WTC11 (cell line): ENCODE data around the gene GPR152. TPM values are rescaled to one million over a fixed set of nuclear protein-coding genes. Genes with fewer than 3 reads are reported as not detected.

ENCODE experiments used
- CBFB ChIP-seq: sonication (generic); formaldehyde crosslinking; IDR thresholded peaks from 2 replicates; pipeline ENCODE4 v1.8.1; 2022; ENCODE audit warnings: mild to moderate bottlenecking, low read depth, missing genetic modification reagents
- CREM ChIP-seq: sonication (generic); formaldehyde crosslinking; IDR thresholded peaks from 2 replicates; pipeline ENCODE4 v1.8.1; 2022; ENCODE audit warnings: mild to moderate bottlenecking, missing genetic modification reagents, moderate library complexity
- E2F4 ChIP-seq: sonication (generic); formaldehyde crosslinking; IDR thresholded peaks from 2 replicates; pipeline ENCODE4 v1.8.1; 2022; ENCODE audit warnings: low read depth, mild to moderate bottlenecking, moderate library complexity, missing genetic modification reagents, borderline replicate concordance
- E2F5 ChIP-seq: sonication (generic); formaldehyde crosslinking; IDR thresholded peaks from 2 replicates; pipeline ENCODE4 v1.8.1; 2022; ENCODE audit warnings: mild to moderate bottlenecking, moderate library complexity, missing genetic modification reagents
- ELF4 ChIP-seq: sonication (generic); formaldehyde crosslinking; IDR thresholded peaks from 2 replicates; pipeline ENCODE4 v1.8.1; 2022; ENCODE audit warnings: low read depth, mild to moderate bottlenecking, moderate library complexity, missing genetic modification reagents
- FOXJ3 ChIP-seq: sonication (generic); formaldehyde crosslinking; IDR thresholded peaks from 2 replicates; pipeline ENCODE4 v1.9.0; 2021; ENCODE audit warnings: missing genetic modification reagents, mild to moderate bottlenecking, borderline replicate concordance
- FOXK1 ChIP-seq: sonication (generic); formaldehyde crosslinking; IDR thresholded peaks from 2 replicates; pipeline ENCODE4 v1.8.0; 2022; ENCODE audit warnings: mild to moderate bottlenecking, moderate library complexity, missing genetic modification reagents
- FOXP1 ChIP-seq: sonication (generic); formaldehyde crosslinking; IDR thresholded peaks from 2 replicates; pipeline ENCODE4 v1.8.0; 2022; ENCODE audit warnings: missing genetic modification reagents, mild to moderate bottlenecking, moderate library complexity, borderline replicate concordance
- GRHL2 ChIP-seq: fragments of 250-450 bp; sonication (Bioruptor Pico); IDR thresholded peaks from 2 replicates; pipeline ENCODE4 v1.8.0; 2022; ENCODE audit warnings: mild to moderate bottlenecking, moderate library complexity; ENCODE audit not compliant: insufficient replicate concordance, severe bottlenecking
- KAT7 ChIP-seq: sonication (generic); formaldehyde crosslinking; IDR thresholded peaks from 2 replicates; pipeline ENCODE4 v1.8.1; 2023; ENCODE audit warnings: missing genetic modification reagents, mild to moderate bottlenecking, borderline replicate concordance
- MLX ChIP-seq: sonication (generic); formaldehyde crosslinking; IDR thresholded peaks from 2 replicates; pipeline ENCODE4 v1.8.1; 2023; ENCODE audit warnings: mild to moderate bottlenecking, missing genetic modification reagents, moderate library complexity
- MXD4 ChIP-seq: fragments of 250-450 bp; sonication (Bioruptor Pico); IDR thresholded peaks from 2 replicates; pipeline ENCODE4 v1.8.0; 2021; ENCODE audit warnings: mild to moderate bottlenecking, moderate library complexity, borderline replicate concordance
- MYBL2 ChIP-seq: sonication (generic); formaldehyde crosslinking; IDR thresholded peaks from 2 replicates; pipeline ENCODE4 v1.8.1; 2023; ENCODE audit warnings: mild to moderate bottlenecking, moderate library complexity, missing genetic modification reagents
- NFATC4 ChIP-seq: fragments of 250-450 bp; sonication (Bioruptor Pico); IDR thresholded peaks from 2 replicates; pipeline ENCODE4 v1.9.0; 2021; ENCODE audit warnings: mild to moderate bottlenecking
- NR3C1 ChIP-seq: sonication (generic); formaldehyde crosslinking; conservative IDR thresholded peaks from 2 replicates; pipeline ENCODE4 v1.8.1; 2023; ENCODE audit warnings: low read depth, mild to moderate bottlenecking, missing genetic modification reagents
- PRRX2 ChIP-seq: fragments of 250-450 bp; sonication (Bioruptor Pico); IDR thresholded peaks from 2 replicates; pipeline ENCODE4 v1.8.0; 2021; ENCODE audit warnings: mild to moderate bottlenecking
- RELA ChIP-seq: sonication (generic); formaldehyde crosslinking; IDR thresholded peaks from 2 replicates; pipeline ENCODE4 v1.8.1; 2022; ENCODE audit warnings: missing genetic modification reagents, mild to moderate bottlenecking, borderline replicate concordance
- TCF7 ChIP-seq: sonication (generic); formaldehyde crosslinking; IDR thresholded peaks from 2 replicates; pipeline ENCODE4 v1.8.0; 2022; ENCODE audit warnings: mild to moderate bottlenecking, low read depth, missing genetic modification reagents, moderate library complexity
- ZBTB21 ChIP-seq: sonication (generic); formaldehyde crosslinking; IDR thresholded peaks from 2 replicates; pipeline ENCODE4 v1.8.1; 2023; ENCODE audit warnings: mild to moderate bottlenecking, missing genetic modification reagents, borderline replicate concordance
- ZNF281 ChIP-seq: sonication (generic); formaldehyde crosslinking; IDR thresholded peaks from 2 replicates; pipeline ENCODE4 v1.8.0; 2023; ENCODE audit warnings: mild to moderate bottlenecking, missing genetic modification reagents
- ZNF423 ChIP-seq: fragments of 250-450 bp; sonication (Bioruptor Pico); IDR thresholded peaks from 2 replicates; pipeline ENCODE4 v2.1.2; 2022; ENCODE audit warnings: mild to moderate bottlenecking, moderate library complexity
- total RNA-seq: library from RNA; stranded (reverse); gene quantifications from 3 replicates; pipeline ENCODE4 v1.2.3, GENCODE V29; 2021
- TF ChIP-seq, protein P1 (sequence below): sonication (generic); formaldehyde crosslinking; IDR thresholded peaks from 2 replicates; pipeline ENCODE4 v1.8.0; 2023; ENCODE audit warnings: missing genetic modification reagents, mild to moderate bottlenecking, borderline replicate concordance
- TF ChIP-seq, protein P2 (sequence below): fragments of 250-450 bp; sonication (Bioruptor Pico); IDR thresholded peaks from 2 replicates; pipeline ENCODE4 v1.9.0; 2021; ENCODE audit warnings: mild to moderate bottlenecking
- TF ChIP-seq, protein P3 (sequence below): sonication (generic); formaldehyde crosslinking; IDR thresholded peaks from 2 replicates; pipeline ENCODE4 v1.8.0; 2022; ENCODE audit warnings: mild to moderate bottlenecking, missing genetic modification reagents

Gene GPR152
- total RNA-seq, 1 experiment from 2014 or later, result not detected

DNA sequence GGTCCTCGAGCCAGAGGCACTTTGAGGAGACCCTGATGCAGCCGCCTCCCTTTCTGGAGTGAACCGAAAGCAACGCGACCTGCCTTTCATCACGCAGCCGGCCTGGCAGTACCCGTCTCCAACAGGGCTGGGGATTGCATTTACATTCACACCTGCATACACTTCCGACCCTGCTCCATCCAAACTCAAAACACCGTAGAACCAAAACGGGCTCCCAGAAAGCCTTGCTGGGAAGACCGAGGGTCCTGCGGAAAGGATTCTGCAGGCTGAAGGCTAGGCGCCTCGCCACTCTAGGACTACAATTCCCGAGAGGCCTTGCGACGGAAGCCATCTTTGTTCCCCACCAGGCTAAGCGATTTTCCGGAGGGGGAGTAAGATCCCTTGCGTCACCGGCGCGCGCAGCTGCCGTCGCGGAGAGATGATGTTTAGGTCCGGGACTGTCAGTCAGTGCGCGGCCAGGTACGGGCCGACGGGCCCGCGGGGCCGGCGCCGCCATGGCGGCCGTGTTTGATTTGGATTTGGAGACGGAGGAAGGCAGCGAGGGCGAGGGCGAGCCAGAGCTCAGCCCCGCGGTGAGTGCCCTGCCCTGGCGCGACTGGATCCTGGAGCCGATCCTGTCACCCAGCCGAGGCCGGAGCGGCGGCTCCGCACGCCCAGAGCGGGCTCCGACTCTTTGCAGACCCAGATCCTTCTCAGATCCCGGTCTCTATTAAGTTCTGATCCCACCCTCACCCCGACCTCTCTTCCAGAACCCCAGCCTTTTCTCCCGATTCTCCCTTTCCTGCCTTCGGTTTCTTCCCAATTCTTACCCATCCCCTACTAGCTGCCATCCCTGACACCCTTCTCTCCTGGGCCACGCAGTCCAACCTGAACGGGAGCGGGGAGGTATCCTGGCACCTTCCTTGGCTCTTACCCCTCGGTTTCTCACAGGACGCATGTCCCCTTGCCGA, 24.2 kb downstream of the GPR152 start, which contains the start of gene RPS6KB2 (continued):
- TF ChIP-seq ZNF281 (CRISPR knock-in tag) (0 out of 2 replicates have a peak, but pooled peaks have one; percentile 50), CREM (CRISPR knock-in tag) (peak; percentile 100), FOXK1 (CRISPR knock-in tag) (peak; percentile 91), FOXJ3 (CRISPR knock-in tag) (no peak), NR3C1 (no peak), E2F5 (peak; percentile 41; the same call in 1 of the 2 replicates), E2F4 (CRISPR knock-in tag) (no peak), MLX (no peak), MYBL2 (0 out of 2 replicates have a peak, but pooled peaks have one; percentile 41), CBFB (CRISPR knock-in tag) (no peak), KAT7 (no peak), NFATC4 (CRISPR knock-in tag) (no peak), ZBTB21 (CRISPR knock-in tag) (no peak), ZNF423 (CRISPR knock-in tag) (no peak), RELA (CRISPR knock-in tag) (no peak), MXD4 (CRISPR knock-in tag) (no peak), FOXP1 (CRISPR knock-in tag) (peak; percentile 68; the same call in 1 of the 2 replicates), ELF4 (CRISPR knock-in tag) (no peak), TCF7 (CRISPR knock-in tag) (no peak), PRRX2 (no peak), GRHL2 (CRISPR knock-in tag) (no peak)
- TF ChIP-seq, protein P1, sequence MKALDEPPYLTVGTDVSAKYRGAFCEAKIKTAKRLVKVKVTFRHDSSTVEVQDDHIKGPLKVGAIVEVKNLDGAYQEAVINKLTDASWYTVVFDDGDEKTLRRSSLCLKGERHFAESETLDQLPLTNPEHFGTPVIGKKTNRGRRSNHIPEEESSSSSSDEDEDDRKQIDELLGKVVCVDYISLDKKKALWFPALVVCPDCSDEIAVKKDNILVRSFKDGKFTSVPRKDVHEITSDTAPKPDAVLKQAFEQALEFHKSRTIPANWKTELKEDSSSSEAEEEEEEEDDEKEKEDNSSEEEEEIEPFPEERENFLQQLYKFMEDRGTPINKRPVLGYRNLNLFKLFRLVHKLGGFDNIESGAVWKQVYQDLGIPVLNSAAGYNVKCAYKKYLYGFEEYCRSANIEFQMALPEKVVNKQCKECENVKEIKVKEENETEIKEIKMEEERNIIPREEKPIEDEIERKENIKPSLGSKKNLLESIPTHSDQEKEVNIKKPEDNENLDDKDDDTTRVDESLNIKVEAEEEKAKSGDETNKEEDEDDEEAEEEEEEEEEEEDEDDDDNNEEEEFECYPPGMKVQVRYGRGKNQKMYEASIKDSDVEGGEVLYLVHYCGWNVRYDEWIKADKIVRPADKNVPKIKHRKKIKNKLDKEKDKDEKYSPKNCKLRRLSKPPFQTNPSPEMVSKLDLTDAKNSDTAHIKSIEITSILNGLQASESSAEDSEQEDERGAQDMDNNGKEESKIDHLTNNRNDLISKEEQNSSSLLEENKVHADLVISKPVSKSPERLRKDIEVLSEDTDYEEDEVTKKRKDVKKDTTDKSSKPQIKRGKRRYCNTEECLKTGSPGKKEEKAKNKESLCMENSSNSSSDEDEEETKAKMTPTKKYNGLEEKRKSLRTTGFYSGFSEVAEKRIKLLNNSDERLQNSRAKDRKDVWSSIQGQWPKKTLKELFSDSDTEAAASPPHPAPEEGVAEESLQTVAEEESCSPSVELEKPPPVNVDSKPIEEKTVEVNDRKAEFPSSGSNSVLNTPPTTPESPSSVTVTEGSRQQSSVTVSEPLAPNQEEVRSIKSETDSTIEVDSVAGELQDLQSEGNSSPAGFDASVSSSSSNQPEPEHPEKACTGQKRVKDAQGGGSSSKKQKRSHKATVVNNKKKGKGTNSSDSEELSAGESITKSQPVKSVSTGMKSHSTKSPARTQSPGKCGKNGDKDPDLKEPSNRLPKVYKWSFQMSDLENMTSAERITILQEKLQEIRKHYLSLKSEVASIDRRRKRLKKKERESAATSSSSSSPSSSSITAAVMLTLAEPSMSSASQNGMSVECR (CRISPR knock-in tag), result peak; percentile 84; the same call in 1 of the 2 replicates
- TF ChIP-seq, protein P2, sequence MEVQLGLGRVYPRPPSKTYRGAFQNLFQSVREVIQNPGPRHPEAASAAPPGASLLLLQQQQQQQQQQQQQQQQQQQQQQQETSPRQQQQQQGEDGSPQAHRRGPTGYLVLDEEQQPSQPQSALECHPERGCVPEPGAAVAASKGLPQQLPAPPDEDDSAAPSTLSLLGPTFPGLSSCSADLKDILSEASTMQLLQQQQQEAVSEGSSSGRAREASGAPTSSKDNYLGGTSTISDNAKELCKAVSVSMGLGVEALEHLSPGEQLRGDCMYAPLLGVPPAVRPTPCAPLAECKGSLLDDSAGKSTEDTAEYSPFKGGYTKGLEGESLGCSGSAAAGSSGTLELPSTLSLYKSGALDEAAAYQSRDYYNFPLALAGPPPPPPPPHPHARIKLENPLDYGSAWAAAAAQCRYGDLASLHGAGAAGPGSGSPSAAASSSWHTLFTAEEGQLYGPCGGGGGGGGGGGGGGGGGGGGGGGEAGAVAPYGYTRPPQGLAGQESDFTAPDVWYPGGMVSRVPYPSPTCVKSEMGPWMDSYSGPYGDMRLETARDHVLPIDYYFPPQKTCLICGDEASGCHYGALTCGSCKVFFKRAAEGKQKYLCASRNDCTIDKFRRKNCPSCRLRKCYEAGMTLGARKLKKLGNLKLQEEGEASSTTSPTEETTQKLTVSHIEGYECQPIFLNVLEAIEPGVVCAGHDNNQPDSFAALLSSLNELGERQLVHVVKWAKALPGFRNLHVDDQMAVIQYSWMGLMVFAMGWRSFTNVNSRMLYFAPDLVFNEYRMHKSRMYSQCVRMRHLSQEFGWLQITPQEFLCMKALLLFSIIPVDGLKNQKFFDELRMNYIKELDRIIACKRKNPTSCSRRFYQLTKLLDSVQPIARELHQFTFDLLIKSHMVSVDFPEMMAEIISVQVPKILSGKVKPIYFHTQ (CRISPR knock-in tag), result no peak
- TF ChIP-seq, protein P3, sequence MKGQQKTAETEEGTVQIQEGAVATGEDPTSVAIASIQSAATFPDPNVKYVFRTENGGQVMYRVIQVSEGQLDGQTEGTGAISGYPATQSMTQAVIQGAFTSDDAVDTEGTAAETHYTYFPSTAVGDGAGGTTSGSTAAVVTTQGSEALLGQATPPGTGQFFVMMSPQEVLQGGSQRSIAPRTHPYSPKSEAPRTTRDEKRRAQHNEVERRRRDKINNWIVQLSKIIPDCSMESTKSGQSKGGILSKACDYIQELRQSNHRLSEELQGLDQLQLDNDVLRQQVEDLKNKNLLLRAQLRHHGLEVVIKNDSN, result peak; percentile 53
